Ectodermal cell (in vitro differentiated cells): ENCODE measurements around the gene MAB21L4.

Source experiments
- H3K27ac ChIP-seq: 2 replicates; pipeline ENCODE4 v1.7.0; 2013; ENCODE audit warnings: mild to moderate bottlenecking, low read depth, low read length; ENCODE audit not compliant: insufficient read depth, poor library complexity, severe bottlenecking
- H3K27me3 ChIP-seq: 2 replicates; pipeline ENCODE4 v1.7.0; 2013; ENCODE audit warnings: mild to moderate bottlenecking, low read length; ENCODE audit not compliant: insufficient read depth, control insufficient read depth, poor library complexity, severe bottlenecking
- H3K36me3 ChIP-seq: one replicate; pipeline ENCODE4 v1.7.0; 2013; ENCODE audit warnings: low read length; ENCODE audit not compliant: control insufficient read depth, insufficient read depth
- H3K4me1 ChIP-seq: one replicate; pipeline ENCODE4 v1.7.0; 2013; ENCODE audit warnings: low read length; ENCODE audit not compliant: control insufficient read depth, insufficient read depth
- H3K4me3 ChIP-seq: 2 replicates; pipeline ENCODE4 v1.7.0; 2013; ENCODE audit warnings: low read depth, low read length, control low read depth; ENCODE audit not compliant: insufficient read depth
- H3K9me3 ChIP-seq: 2 replicates; pipeline ENCODE4 v1.7.0; 2013; ENCODE audit warnings: mild to moderate bottlenecking, low read length, moderate library complexity; ENCODE audit not compliant: control insufficient read depth
- WGBS, 2 experiments: methylation state at CpG; one replicate each; pipeline ENCODE4 v1.1.7; 2013; ENCODE audit warnings: missing lambda C conversion rate in 2 of 2; 5-methylcytosine and 5-hydroxymethylcytosine counted together

Gene MAB21L4

GRCh38 chr2:240840435-240841060, 55.4 kb downstream of the MAB21L4 start:
- Histone ChIP-seq H3K27ac (no peak overlapping the region), H3K36me3 (no peaks in the 10 kb centered on the region), H3K9me3 (no peaks in the 10 kb centered on the region), H3K4me3 (no peak overlapping the region), H3K27me3 (no peaks in the 10 kb centered on the region), H3K4me1 (no peaks in the 10 kb centered on the region)
- 68 to 69% methylated on average over 9 of the region's 9 CpGs for WGBS, 2 experiments

- 92 to 94% methylated on average over 28 of the region's 28 CpGs for WGBS, 2 experiments
- Histone ChIP-seq H3K36me3 (no peaks in the 10 kb centered on the region), H3K9me3 (no peaks in the 10 kb centered on the region), H3K27ac (no peak overlapping the region), H3K27me3 (peaks cover 7% of the 10 kb centered on the region), H3K4me1 (no peaks in the 10 kb centered on the region), H3K4me3 (no peak overlapping the region)
These were observed 56.5 kb downstream of the MAB21L4 start for GRCh38 chr2:240839152-240840143.

- H3K27me3 ChIP-seq = peaks cover 12% of the 10 kb centered on the region
- no peak overlapping the region for H3K27ac ChIP-seq
- 91 to 94% methylated on average over 4 of the region's 4 CpGs for WGBS, 2 experiments
These were observed 58.3 kb downstream of the MAB21L4 start for GRCh38 chr2:240837621-240838020.

DNA sequence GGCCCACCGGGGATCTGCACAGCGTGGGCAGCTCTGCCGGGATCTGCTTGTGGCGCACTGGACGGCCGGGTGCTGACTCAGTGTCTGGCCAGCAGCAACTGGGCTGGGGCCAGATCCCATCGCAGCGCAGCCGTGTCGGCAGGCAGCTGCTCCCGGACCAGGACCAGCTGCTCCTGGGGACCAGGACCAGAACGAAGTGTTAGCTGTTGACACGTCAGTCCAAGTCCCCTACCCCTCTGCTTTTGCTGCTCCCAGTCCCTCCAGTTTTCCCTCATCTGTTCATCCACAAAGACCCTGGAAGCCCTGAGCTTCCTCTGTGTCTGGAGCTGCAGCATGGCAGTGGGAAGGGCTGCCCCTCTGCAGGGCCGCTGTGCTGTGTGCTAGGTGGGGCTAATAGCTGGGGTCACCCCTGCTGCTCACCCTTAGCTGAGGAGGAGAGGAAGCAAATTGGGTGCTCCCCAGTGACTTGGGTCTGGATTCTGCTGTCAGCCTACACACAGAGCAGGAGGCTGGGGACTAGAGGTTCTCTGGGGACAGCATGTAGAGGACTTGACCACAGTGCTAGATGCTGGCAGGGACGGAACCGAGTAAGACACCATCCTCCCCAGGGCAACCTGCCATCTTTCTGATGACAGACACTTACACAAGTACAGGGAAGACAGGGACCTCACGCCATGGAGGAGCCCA, 59.0 kb downstream of the MAB21L4 start:
- Histone ChIP-seq H3K9me3 (no peaks in the 10 kb centered on the region), H3K27ac (no peak overlapping the region)
- 90 to 94% methylated on average over 17 of the region's 17 CpGs for WGBS, 2 experiments

More at GRCh38 chr2:240837621-240838020, 58.3 kb downstream of the MAB21L4 start:
- H3K4me1 ChIP-seq = peaks cover 13% of the 10 kb centered on the region
- no peak overlapping the region for H3K4me3 ChIP-seq
- no peaks in the 10 kb centered on the region for H3K9me3 ChIP-seq
- no peaks in the 10 kb centered on the region for H3K36me3 ChIP-seq

More for the DNA sequence above, 59.0 kb downstream of the MAB21L4 start:
- Histone ChIP-seq H3K4me1 (peaks cover 15% of the 10 kb centered on the region), H3K27me3 (peaks cover 13% of the 10 kb centered on the region), H3K36me3 (no peaks in the 10 kb centered on the region), H3K4me3 (no peak overlapping the region)
